DMS79 (cell line): ENCODE measurements around the gene CYB561D1.

ENCODE experiments used
- DNase-seq: peaks from one replicate; lab custom pipeline; 2025; lab: John Stamatoyannopoulos, UW

Gene CYB561D1

GRCh38 chr1:109530457-109531087 is 36.7 kb downstream of the CYB561D1 start:
- DNase-seq = peak; percentile 94

GRCh38 chr1:109531380-109531779 is 37.5 kb downstream of the CYB561D1 start:
- DNase-seq = no peak

GRCh38 chr1:109531826-109532364 is 38.0 kb downstream of the CYB561D1 start:
- peak; percentile 12 for DNase-seq

- peak; percentile 45 for DNase-seq
Observed at GRCh38 chr1:109532365-109533136, 38.7 kb downstream of the CYB561D1 start.

- DNase-seq = no peak
Observed at GRCh38 chr1:109534307-109534858, 40.5 kb downstream of the CYB561D1 start.

- DNase-seq = no peak
Observed at GRCh38 chr1:109535481-109535880, 41.6 kb downstream of the CYB561D1 start.

- peak; percentile 53 for DNase-seq
Observed at GRCh38 chr1:109535971-109536491, 42.1 kb downstream of the CYB561D1 start.

GRCh38 chr1:109537450-109538178 is 43.7 kb downstream of the CYB561D1 start:
- no peak for DNase-seq

- DNase-seq = no peak
Observed at GRCh38 chr1:109538827-109539555, 45.1 kb downstream of the CYB561D1 start.

GRCh38 chr1:109539676-109540075 is 45.8 kb downstream of the CYB561D1 start, which contains the start of gene GPR61:
Gene GPR61 (plus strand): TSS chr1:109539872. CDS start chr1:109543023, 3,151 bp downstream.
- peak; percentile 5 for DNase-seq

- DNase-seq = no peak
Observed at GRCh38 chr1:109541102-109541501, 47.2 kb downstream of the CYB561D1 start.

- no peak for DNase-seq
Observed at GRCh38 chr1:109542657-109543056, 48.8 kb downstream of the CYB561D1 start.

- DNase-seq = no peak
Observed at GRCh38 chr1:109543283-109543987, 49.5 kb downstream of the CYB561D1 start.

GRCh38 chr1:109543988-109544735 is 50.3 kb downstream of the CYB561D1 start:
- no peak for DNase-seq

- peak; percentile 82 for DNase-seq
Observed at GRCh38 chr1:109546311-109547109, 52.6 kb downstream of the CYB561D1 start.

GRCh38 chr1:109547463-109548320 is 53.8 kb downstream of the CYB561D1 start:
- DNase-seq = no peak

GRCh38 chr1:109548321-109549267 is 54.7 kb downstream of the CYB561D1 start, which contains the start of gene GNAI3:
Gene GNAI3 (plus strand): TSS chr1:109548615. CDS start chr1:109548721, 106 bp downstream.
- peak; percentile 92 for DNase-seq
